CD14-positive monocyte (primary cell): ENCODE data around the gene PRDM5. TPM values are rescaled to one million over a fixed set of nuclear protein-coding genes. Genes with fewer than 3 reads are reported as not detected.

Experiments
- DNase-seq, 3 donors: peaks; one replicate each; pipeline ENCODE4 v3.0.0-alpha.2; 2011 to 2022
- H2AFZ ChIP-seq: 2 replicates; pipeline ENCODE4 v1.6.0; 2012; ENCODE audit warnings: mild to moderate bottlenecking, low read depth, low read length, inconsistent platforms; ENCODE audit not compliant: insufficient read depth, poor library complexity, severe bottlenecking
- H3K27ac ChIP-seq, 2 donors: 1 replicate in 1 of 2; 2 replicates in 1 of 2; pipeline ENCODE4 v1.5.1; 2012 to 2013; ENCODE audit warnings: low read length in 2 of 2, control low read depth in 1 of 2, inconsistent platforms in 1 of 2, low read depth in 1 of 2, mild to moderate bottlenecking in 1 of 2
- H3K27me3 ChIP-seq, 2 donors: one replicate each; pipeline versions ENCODE4 v1.6.0 to v1.6.1; 2011 to 2013; ENCODE audit warnings: low read length in 2 of 2; ENCODE audit not compliant: control insufficient read depth in 2 of 2, insufficient read depth in 2 of 2
- H3K36me3 ChIP-seq, 2 donors: replicated peaks in 1 of 2; 1 replicate in 1 of 2; 2 replicates in 1 of 2; pipeline versions ENCODE4 v1.5.1 to v1.6.1; 2012 to 2013; ENCODE audit warnings: low read length in 2 of 2, control low read depth in 1 of 2, inconsistent platforms in 1 of 2, mild to moderate bottlenecking in 1 of 2; ENCODE audit not compliant: insufficient read depth in 2 of 2, control insufficient read depth in 1 of 2
- H3K4me1 ChIP-seq, 2 donors: 1 replicate in 1 of 2; 2 replicates in 1 of 2; pipeline versions ENCODE4 v1.5.1 to v1.6.1; 2012 to 2013; ENCODE audit warnings: low read length in 2 of 2, control low read depth in 1 of 2, inconsistent platforms in 1 of 2, mild to moderate bottlenecking in 1 of 2, moderate library complexity in 1 of 2; ENCODE audit not compliant: insufficient read depth in 2 of 2, control insufficient read depth in 1 of 2
- H3K4me2 ChIP-seq: replicated peaks from 2 replicates; pipeline ENCODE3; 2012; ENCODE audit warnings: low read length, moderate library complexity, mild to moderate bottlenecking; ENCODE audit not compliant: poor library complexity, severe bottlenecking; ENCODE audit errors: extremely low read depth
- H3K4me3 ChIP-seq, 3 experiments: fragments of 200-600 bp in 1 of 3; sonication (generic) in 1 of 3; replicated peaks in 1 of 3; 1 replicate in 2 of 3; 2 replicates in 1 of 3; pipeline ENCODE4 v1.5.1; 2011 to 2013; ENCODE audit warnings: low read length in 3 of 3, mild to moderate bottlenecking in 3 of 3, control low read depth in 2 of 3, low read depth in 2 of 3, inconsistent platforms in 1 of 3, moderate library complexity in 1 of 3
- H3K79me2 ChIP-seq: 2 replicates; pipeline ENCODE4 v1.6.0; 2012; ENCODE audit warnings: mild to moderate bottlenecking, control low read depth, inconsistent platforms, low read length, moderate library complexity; ENCODE audit not compliant: insufficient read depth
- H3K9ac ChIP-seq: 2 replicates; pipeline ENCODE4 v1.6.0; 2017; ENCODE audit warnings: low read length, mild to moderate bottlenecking; ENCODE audit not compliant: insufficient read depth, poor library complexity, severe bottlenecking
- H3K9me3 ChIP-seq, 2 donors: replicated peaks in 1 of 2; 1 replicate in 1 of 2; 2 replicates in 1 of 2; pipeline versions ENCODE4 v1.5.1 to v1.6.1; 2012 to 2013; ENCODE audit warnings: low read length in 2 of 2, control low read depth in 1 of 2; ENCODE audit not compliant: control insufficient read depth in 1 of 2, insufficient read depth in 1 of 2
- H4K20me1 ChIP-seq: 2 replicates; pipeline ENCODE4 v1.6.0; 2012; ENCODE audit warnings: mild to moderate bottlenecking, low read length, control low read depth, moderate library complexity; ENCODE audit not compliant: insufficient read depth
- H3K27ac Mint-ChIP-seq, 7 donors: one replicate each; pipeline ENCODE4 v1.8.0; 2020; ENCODE audit warnings: mild to moderate bottlenecking in 7 of 7, mixed read lengths in 7 of 7, moderate library complexity in 6 of 7, inconsistent platforms in 2 of 7
- H3K27me3 Mint-ChIP-seq, 3 donors: one replicate each; pipeline ENCODE4 v1.8.0; 2021 to 2022; ENCODE audit warnings: low read depth in 3 of 3, mild to moderate bottlenecking in 3 of 3, mixed read lengths in 3 of 3, moderate library complexity in 3 of 3, inconsistent platforms in 1 of 3
- H3K36me3 Mint-ChIP-seq, 2 donors: one replicate each; pipeline ENCODE4 v1.8.0; 2020; ENCODE audit warnings: mixed read lengths in 2 of 2, inconsistent platforms in 1 of 2, mild to moderate bottlenecking in 1 of 2
- H3K4me1 Mint-ChIP-seq: one replicate; pipeline ENCODE4 v1.8.0; 2020; ENCODE audit warnings: mild to moderate bottlenecking, mixed read lengths
- H3K4me3 Mint-ChIP-seq, 2 donors: one replicate each; pipeline ENCODE4 v1.8.0; 2020; ENCODE audit warnings: mild to moderate bottlenecking in 2 of 2, mixed read lengths in 2 of 2, moderate library complexity in 1 of 2
- H3K9me3 Mint-ChIP-seq, 7 donors: one replicate each; pipeline ENCODE4 v1.8.0; 2020 to 2022; ENCODE audit warnings: mixed read lengths in 7 of 7, mild to moderate bottlenecking in 6 of 7, moderate library complexity in 6 of 7, inconsistent platforms in 2 of 7
- WGBS: methylation state at CpG from one replicate; pipeline ENCODE4 v1.1.5; 2013; ENCODE audit warnings: missing lambda C conversion rate; ENCODE audit not compliant: insufficient coverage; 5-methylcytosine and 5-hydroxymethylcytosine counted together
- intact Hi-C, 2 donors: fragments of 100-400 bp; cut with micrococcal nuclease; formaldehyde crosslinking; loops; one replicate each; pipeline versions ENCODE4 v1.15.0 to v1.15.1; 2023
- polyA plus RNA-seq, 3 donors: library from polyadenylated mRNA; depleted of rRNA in 1 of 3; unstranded in 2 of 3; stranded (reverse) in 1 of 3; fragments of 300-500 nt in 2 of 3; fragments of >200 nt in 1 of 3; fragmentation: Illumina TruSeq in 2 of 3; gene quantifications; 1 replicate in 2 of 3; 2 replicates in 1 of 3; pipeline ENCODE4 v1.2.3, GENCODE V29; 2012 to 2021
- TF ChIP-seq, protein P1 (sequence below): fragments of 200-600 bp; IDR thresholded peaks from one replicate; pipeline ENCODE4 v1.8.0; 2022; ENCODE audit warnings: antibody characterized with exemption, mild to moderate bottlenecking

PRDM5 gene
- polyA plus RNA-seq, 3 donors, result 0.12 to 0.25 (median 0.17) TPM

GRCh38 chr4:120871173-120871572, 51.4 kb downstream of the PRDM5 start:
- peaks cover 0 to 7% of the 10 kb centered on the region in 2 donors for H3K4me1 ChIP-seq
- TF ChIP-seq, protein P1, sequence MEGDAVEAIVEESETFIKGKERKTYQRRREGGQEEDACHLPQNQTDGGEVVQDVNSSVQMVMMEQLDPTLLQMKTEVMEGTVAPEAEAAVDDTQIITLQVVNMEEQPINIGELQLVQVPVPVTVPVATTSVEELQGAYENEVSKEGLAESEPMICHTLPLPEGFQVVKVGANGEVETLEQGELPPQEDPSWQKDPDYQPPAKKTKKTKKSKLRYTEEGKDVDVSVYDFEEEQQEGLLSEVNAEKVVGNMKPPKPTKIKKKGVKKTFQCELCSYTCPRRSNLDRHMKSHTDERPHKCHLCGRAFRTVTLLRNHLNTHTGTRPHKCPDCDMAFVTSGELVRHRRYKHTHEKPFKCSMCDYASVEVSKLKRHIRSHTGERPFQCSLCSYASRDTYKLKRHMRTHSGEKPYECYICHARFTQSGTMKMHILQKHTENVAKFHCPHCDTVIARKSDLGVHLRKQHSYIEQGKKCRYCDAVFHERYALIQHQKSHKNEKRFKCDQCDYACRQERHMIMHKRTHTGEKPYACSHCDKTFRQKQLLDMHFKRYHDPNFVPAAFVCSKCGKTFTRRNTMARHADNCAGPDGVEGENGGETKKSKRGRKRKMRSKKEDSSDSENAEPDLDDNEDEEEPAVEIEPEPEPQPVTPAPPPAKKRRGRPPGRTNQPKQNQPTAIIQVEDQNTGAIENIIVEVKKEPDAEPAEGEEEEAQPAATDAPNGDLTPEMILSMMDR, result no peak
- no peak overlapping the region for H3K4me2 ChIP-seq
- Mint-ChIP-seq H3K4me1 (peaks cover 3% of the 10 kb centered on the region), H3K27ac (no peak overlapping the region), H3K4me3 (no peak overlapping the region), H3K9me3 (no peaks in the 10 kb centered on the region), H3K36me3 (no peaks in the 10 kb centered on the region), H3K27me3 (no peaks in the 10 kb centered on the region)
- intact Hi-C loops, result no loop called here
- no peak overlapping the region for H3K4me3 ChIP-seq
- no peaks in the 10 kb centered on the region for H3K79me2 ChIP-seq
- no peaks in the 10 kb centered on the region for H3K9me3 ChIP-seq
- H3K9ac ChIP-seq, result no peak overlapping the region
- H4K20me1 ChIP-seq, result no peaks in the 10 kb centered on the region
- no peak overlapping the region for H3K27ac ChIP-seq
- no peak for DNase-seq
- H3K27me3 ChIP-seq, result no peaks in the 10 kb centered on the region
- 96% methylated on average over 4 of the region's 4 CpGs for WGBS
- no peak overlapping the region for H2AFZ ChIP-seq
- no peaks in the 10 kb centered on the region for H3K36me3 ChIP-seq

GRCh38 chr4:120870279-120870673, 52.2 kb downstream of the PRDM5 start:
- H3K4me1 ChIP-seq, result peaks cover 0 to 7% of the 10 kb centered on the region in 2 donors
- no peaks in the 10 kb centered on the region for H3K27me3 ChIP-seq
- no peak overlapping the region for H3K27ac ChIP-seq
- TF ChIP-seq, protein P1, result no peak
- H3K9ac ChIP-seq, result no peak overlapping the region
- no peak for DNase-seq
- H2AFZ ChIP-seq, result no peak overlapping the region
- H3K9me3 Mint-ChIP-seq, result no peaks in the 10 kb centered on the region
- no peaks in the 10 kb centered on the region for H3K36me3 Mint-ChIP-seq
- no peaks in the 10 kb centered on the region for H3K27me3 Mint-ChIP-seq
- 100% methylated on average over 2 of the region's 3 CpGs for WGBS
- H4K20me1 ChIP-seq, result no peaks in the 10 kb centered on the region
- no peak overlapping the region for H3K4me2 ChIP-seq
- H3K79me2 ChIP-seq, result no peaks in the 10 kb centered on the region
- H3K4me3 ChIP-seq, result no peak overlapping the region
- H3K27ac Mint-ChIP-seq, result no peak overlapping the region
- intact Hi-C loops, result no loop called here
- peaks cover 3% of the 10 kb centered on the region for H3K4me1 Mint-ChIP-seq
- no peaks in the 10 kb centered on the region for H3K9me3 ChIP-seq
- no peaks in the 10 kb centered on the region for H3K36me3 ChIP-seq
- H3K4me3 Mint-ChIP-seq, result no peak overlapping the region
